Hematopoietic multipotent progenitor cell treated with erythropoietin and hydrocortisone succinate and interleukin-3 and kit ligand, for 6 days (in vitro differentiated cells): ENCODE results near the gene C2CD3.

Source experiments
- DNase-seq: peaks from one replicate; pipeline ENCODE4 v3.0.0-alpha.2; 2015

Gene C2CD3

GRCh38 chr11:73977856-73978519 is 192.8 kb downstream of the C2CD3 start:
- DNase-seq = no peak

GRCh38 chr11:73976451-73977151 is 194.2 kb downstream of the C2CD3 start:
- no peak for DNase-seq

- DNase-seq = no peak
Measured at GRCh38 chr11:73975479-73975757, 195.4 kb downstream of the C2CD3 start.

GRCh38 chr11:73974604-73975478 is 196.0 kb downstream of the C2CD3 start:
- no peak for DNase-seq

GRCh38 chr11:73972620-73973449 is 198.0 kb downstream of the C2CD3 start:
- DNase-seq = peak; percentile 44

- DNase-seq = no peak
Measured at GRCh38 chr11:73972187-73972586, 198.6 kb downstream of the C2CD3 start.

GRCh38 chr11:73971175-73971719 is 199.6 kb downstream of the C2CD3 start:
- peak; percentile 50 for DNase-seq

- peak; percentile 89 for DNase-seq
Measured at GRCh38 chr11:73969991-73970800, 200.6 kb downstream of the C2CD3 start.

- DNase-seq = no peak
Measured at GRCh38 chr11:73969091-73969490, 201.7 kb downstream of the C2CD3 start.

- DNase-seq = no peak
Measured at GRCh38 chr11:73968356-73968966, 202.3 kb downstream of the C2CD3 start.

GRCh38 chr11:73965764-73966121 is 205.1 kb downstream of the C2CD3 start:
- DNase-seq = no peak

- no peak for DNase-seq
Measured at GRCh38 chr11:73965076-73965763, 205.6 kb downstream of the C2CD3 start.

GRCh38 chr11:73963861-73964260 is 206.9 kb downstream of the C2CD3 start:
- DNase-seq = no peak
